ENCODE measurements around the gene MARVELD2.

- no peak for TF ChIP-seq CTCF (conservative IDR thresholded peaks at IDR 0.05 in 1 of 2, IDR thresholded peaks at IDR 0.05 in 1 of 2; ENCODE audit: extremely low read depth in 1 of 2, insufficient read depth in 1 of 2, low read depth in 1 of 2, low read length in 2 of 2)
- no peak for TF ChIP-seq EZH2 (IDR thresholded peaks at IDR 0.05; ENCODE audit: borderline replicate concordance, low read length)
Observed at GRCh38 chr5:69444127-69444754, 29.3 kb downstream of the MARVELD2 start.

All from mammary epithelial cell (primary cell).